Stimulated activated CD8-positive, alpha-beta memory T cell treated with anti-CD3 and anti-CD28 coated beads, Interleukin-7, amount 100 ng/mL, for 4 hours (primary cell): ENCODE data around the gene YWHAQ.

Experiments used
- DNase-seq, 2 donors: peaks; one replicate each; pipeline ENCODE4 v3.0.0-alpha.2; 2020; ENCODE audit warnings: low read depth in 2 of 2

YWHAQ gene

GRCh38 chr2:9655441-9656269 lies 24.9 kb upstream of the YWHAQ start:
- peak; percentile 29 to 43 for DNase-seq

GRCh38 chr2:9654452-9655100 lies 23.8 kb upstream of the YWHAQ start:
- no peak for DNase-seq

GRCh38 chr2:9653485-9654271 lies 22.9 kb upstream of the YWHAQ start:
- no peak for DNase-seq

- DNase-seq, result no peak
Observed at GRCh38 chr2:9652898-9653479, 22.2 kb upstream of the YWHAQ start.

GRCh38 chr2:9652267-9652666 lies 21.5 kb upstream of the YWHAQ start:
- DNase-seq, result no peak

GRCh38 chr2:9650119-9650821 lies 19.5 kb upstream of the YWHAQ start:
- DNase-seq, result no peak

- no peak for DNase-seq
Observed at GRCh38 chr2:9649261-9649660, 18.5 kb upstream of the YWHAQ start.

GRCh38 chr2:9648821-9649220 lies 18.0 kb upstream of the YWHAQ start:
- no peak for DNase-seq

- no peak for DNase-seq
Observed at GRCh38 chr2:9647884-9648283, 17.1 kb upstream of the YWHAQ start.

- no peak for DNase-seq
Observed at GRCh38 chr2:9646196-9647030, 15.6 kb upstream of the YWHAQ start.

GRCh38 chr2:9644603-9645002 lies 13.8 kb upstream of the YWHAQ start:
- no peak for DNase-seq

GRCh38 chr2:9644021-9644420 lies 13.2 kb upstream of the YWHAQ start:
- DNase-seq, result no peak

- DNase-seq, result no peak
Observed at GRCh38 chr2:9641641-9642040, 10.8 kb upstream of the YWHAQ start.

- no peak for DNase-seq
Observed at GRCh38 chr2:9640403-9641104, 9.8 kb upstream of the YWHAQ start.

- no peak for DNase-seq
Observed at GRCh38 chr2:9639740-9640343, 9.0 kb upstream of the YWHAQ start.

- no peak for DNase-seq
Observed at GRCh38 chr2:9639000-9639602, 8.3 kb upstream of the YWHAQ start.

- no peak for DNase-seq
Observed at GRCh38 chr2:9638532-9638931, 7.7 kb upstream of the YWHAQ start.

GRCh38 chr2:9637330-9637729 lies 6.5 kb upstream of the YWHAQ start:
- no peak for DNase-seq

- DNase-seq, result no peak
Observed at GRCh38 chr2:9634133-9634532, 3.3 kb upstream of the YWHAQ start.
